Measurements from ENCODE around the gene DDX51. TPM values are rescaled to one million over a fixed set of nuclear protein-coding genes. Genes with fewer than 3 reads are reported as not detected.

The DDX51 gene
- total and polyA plus RNA-seq, 4 donors: 2.5 to 7.5 (median 5.5) TPM

DNA sequence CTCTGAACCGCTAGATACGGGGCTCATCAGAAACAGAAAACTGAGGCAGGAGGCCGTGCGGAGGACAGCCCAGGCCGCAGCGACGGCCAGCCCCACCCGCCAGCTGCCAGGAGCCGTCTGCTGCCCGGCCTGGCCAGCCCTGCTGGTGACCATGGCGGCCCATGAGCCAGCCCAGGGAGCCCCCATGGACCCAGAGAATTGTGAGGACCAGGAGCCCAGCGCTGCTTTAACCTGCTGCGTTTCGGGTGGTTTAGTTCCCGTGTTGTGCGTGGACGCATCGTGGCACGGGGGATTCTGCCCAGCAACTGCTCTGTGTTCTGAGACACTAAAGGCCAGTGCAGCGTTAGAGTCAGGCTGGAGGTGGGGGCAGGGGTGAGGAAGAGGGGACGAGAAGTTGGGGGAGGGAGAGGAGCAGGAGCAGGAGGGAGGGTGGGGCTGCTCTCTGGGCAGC is 44.4 kb upstream of the DDX51 start:
- 86% methylated on average over 21 of the region's 21 CpGs for WGBS
- Histone ChIP-seq H3K36me3 (ENCODE audit: control insufficient read depth in 4 of 4, insufficient read depth in 3 of 4, low read depth in 1 of 4, low read length in 3 of 4) (no peaks in the 10 kb centered on the region), H3K27me3 (ENCODE audit: control insufficient read depth in 4 of 4, insufficient read depth in 4 of 4, low read length in 3 of 4) (no peaks in the 10 kb centered on the region), H3K4me3 (ENCODE audit: low read depth in 1 of 3, low read length in 3 of 3) (no peak overlapping the region), H3K9ac (ENCODE audit: low read depth in 1 of 2, low read length in 2 of 2) (no peak overlapping the region), H3K27ac (ENCODE audit: low read depth in 1 of 2, low read length in 2 of 2) (no peak overlapping the region), H3K9me3 (ENCODE audit: control insufficient read depth in 4 of 4, low read length in 3 of 4) (peaks cover 0 to 2% (median under 1%) of the 10 kb centered on the region in 4 donors), H3K4me1 (ENCODE audit: control insufficient read depth in 4 of 4, insufficient read depth in 4 of 4, low read length in 3 of 4) (peaks cover 7 to 16% (median 7%) of the 10 kb centered on the region in 4 donors)
- DNase-seq (ENCODE audit: low spot score): no peak
- TF ChIP-seq, protein P1, sequence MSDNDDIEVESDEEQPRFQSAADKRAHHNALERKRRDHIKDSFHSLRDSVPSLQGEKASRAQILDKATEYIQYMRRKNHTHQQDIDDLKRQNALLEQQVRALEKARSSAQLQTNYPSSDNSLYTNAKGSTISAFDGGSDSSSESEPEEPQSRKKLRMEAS (IDR thresholded peaks at IDR 0.05): no peak
- TF ChIP-seq, protein P2, sequence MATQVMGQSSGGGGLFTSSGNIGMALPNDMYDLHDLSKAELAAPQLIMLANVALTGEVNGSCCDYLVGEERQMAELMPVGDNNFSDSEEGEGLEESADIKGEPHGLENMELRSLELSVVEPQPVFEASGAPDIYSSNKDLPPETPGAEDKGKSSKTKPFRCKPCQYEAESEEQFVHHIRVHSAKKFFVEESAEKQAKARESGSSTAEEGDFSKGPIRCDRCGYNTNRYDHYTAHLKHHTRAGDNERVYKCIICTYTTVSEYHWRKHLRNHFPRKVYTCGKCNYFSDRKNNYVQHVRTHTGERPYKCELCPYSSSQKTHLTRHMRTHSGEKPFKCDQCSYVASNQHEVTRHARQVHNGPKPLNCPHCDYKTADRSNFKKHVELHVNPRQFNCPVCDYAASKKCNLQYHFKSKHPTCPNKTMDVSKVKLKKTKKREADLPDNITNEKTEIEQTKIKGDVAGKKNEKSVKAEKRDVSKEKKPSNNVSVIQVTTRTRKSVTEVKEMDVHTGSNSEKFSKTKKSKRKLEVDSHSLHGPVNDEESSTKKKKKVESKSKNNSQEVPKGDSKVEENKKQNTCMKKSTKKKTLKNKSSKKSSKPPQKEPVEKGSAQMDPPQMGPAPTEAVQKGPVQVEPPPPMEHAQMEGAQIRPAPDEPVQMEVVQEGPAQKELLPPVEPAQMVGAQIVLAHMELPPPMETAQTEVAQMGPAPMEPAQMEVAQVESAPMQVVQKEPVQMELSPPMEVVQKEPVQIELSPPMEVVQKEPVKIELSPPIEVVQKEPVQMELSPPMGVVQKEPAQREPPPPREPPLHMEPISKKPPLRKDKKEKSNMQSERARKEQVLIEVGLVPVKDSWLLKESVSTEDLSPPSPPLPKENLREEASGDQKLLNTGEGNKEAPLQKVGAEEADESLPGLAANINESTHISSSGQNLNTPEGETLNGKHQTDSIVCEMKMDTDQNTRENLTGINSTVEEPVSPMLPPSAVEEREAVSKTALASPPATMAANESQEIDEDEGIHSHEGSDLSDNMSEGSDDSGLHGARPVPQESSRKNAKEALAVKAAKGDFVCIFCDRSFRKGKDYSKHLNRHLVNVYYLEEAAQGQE (IDR thresholded peaks at IDR 0.05): no peak
- TF ChIP-seq HNF4A (conservative IDR thresholded peaks at IDR 0.05): no peak
- TF ChIP-seq NR2F2 (IDR thresholded peaks at IDR 0.05): no peak
- no peak for TF ChIP-seq GABPA (IDR thresholded peaks at IDR 0.05 in 1 of 2, conservative IDR thresholded peaks at IDR 0.05 in 1 of 2)
- TF ChIP-seq FOXA1 (IDR thresholded peaks at IDR 0.05): no peak
- no peak for TF ChIP-seq TAF1 (conservative IDR thresholded peaks at IDR 0.05)
- TF ChIP-seq RAD21 (IDR thresholded peaks at IDR 0.05): no peak
- no peak for TF ChIP-seq SP1 (IDR thresholded peaks at IDR 0.05)
- TF ChIP-seq EGR1 (IDR thresholded peaks at IDR 0.05; ENCODE audit: low read depth in 2 of 2): no peak
- no peak for TF ChIP-seq RXRA (IDR thresholded peaks at IDR 0.05)
- no peak for TF ChIP-seq YY1 (IDR thresholded peaks at IDR 0.05)
- TF ChIP-seq, protein P3, sequence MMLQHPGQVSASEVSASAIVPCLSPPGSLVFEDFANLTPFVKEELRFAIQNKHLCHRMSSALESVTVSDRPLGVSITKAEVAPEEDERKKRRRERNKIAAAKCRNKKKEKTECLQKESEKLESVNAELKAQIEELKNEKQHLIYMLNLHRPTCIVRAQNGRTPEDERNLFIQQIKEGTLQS (IDR thresholded peaks at IDR 0.05): no peak
- TF ChIP-seq HNF4G (IDR thresholded peaks at IDR 0.05): no peak
- TF ChIP-seq JUND (IDR thresholded peaks at IDR 0.05): no peak

DNA sequence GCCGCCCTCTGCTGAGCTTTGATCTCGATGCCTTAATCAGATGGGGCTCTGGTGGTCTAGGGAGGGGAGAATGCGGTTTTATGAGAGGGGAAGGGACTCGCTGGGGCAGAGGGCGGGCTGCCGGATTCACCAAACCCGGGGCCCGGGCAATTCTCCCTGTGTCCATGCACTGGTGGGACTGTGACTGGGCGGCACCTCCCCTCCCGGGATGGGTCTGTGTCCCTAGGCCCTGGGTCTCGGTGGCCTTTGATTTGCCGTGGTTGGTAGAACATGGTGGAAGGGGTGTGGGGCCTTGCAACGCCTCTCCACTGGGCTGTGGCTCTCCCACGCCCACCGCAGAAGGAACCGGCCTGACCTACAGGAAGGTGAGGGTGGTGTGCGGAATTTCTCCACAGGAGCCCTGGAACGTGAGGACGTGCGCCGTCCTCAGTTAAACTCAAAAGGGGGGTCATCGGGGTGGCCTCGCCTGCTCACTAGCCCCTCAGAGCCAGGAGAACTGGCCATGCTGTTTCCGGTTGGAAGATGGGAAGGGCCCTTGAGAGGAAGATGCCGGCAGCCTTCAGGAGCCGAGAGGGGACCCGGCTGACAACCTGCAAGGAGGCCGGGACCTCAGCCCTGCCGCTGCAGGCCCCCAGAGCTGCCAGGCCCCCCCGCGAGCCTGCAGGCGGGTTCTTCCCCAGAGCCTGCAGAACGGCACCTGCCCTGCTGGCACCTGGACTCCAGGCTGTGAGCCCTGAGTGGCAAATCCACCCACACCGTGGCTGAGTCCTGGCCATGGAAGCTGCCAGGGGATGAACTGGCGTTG is 43.7 kb upstream of the DDX51 start:
- no peaks in the 10 kb centered on the region for H3K27me3 ChIP-seq (ENCODE audit: control insufficient read depth in 4 of 4, insufficient read depth in 4 of 4, low read length in 3 of 4)
- H3K4me3 ChIP-seq (ENCODE audit: low read depth in 1 of 3, low read length in 3 of 3): no peak overlapping the region
- DNase-seq (ENCODE audit: low spot score): no peak
- H3K9ac ChIP-seq (ENCODE audit: low read depth in 1 of 2, low read length in 2 of 2): no peak overlapping the region
- WGBS: 91% methylated on average over 35 of the region's 35 CpGs
- peaks cover 0 to 2% (median 0%) of the 10 kb centered on the region in 4 donors for H3K9me3 ChIP-seq (ENCODE audit: control insufficient read depth in 4 of 4, low read length in 3 of 4)
- peaks cover 7 to 16% (median 7%) of the 10 kb centered on the region in 4 donors for H3K4me1 ChIP-seq (ENCODE audit: control insufficient read depth in 4 of 4, insufficient read depth in 4 of 4, low read length in 3 of 4)
- H3K36me3 ChIP-seq (ENCODE audit: control insufficient read depth in 4 of 4, insufficient read depth in 3 of 4, low read depth in 1 of 4, low read length in 3 of 4): no peaks in the 10 kb centered on the region
- H3K27ac ChIP-seq (ENCODE audit: low read depth in 1 of 2, low read length in 2 of 2): no peak overlapping the region
- TF ChIP-seq EGR1 (IDR thresholded peaks at IDR 0.05; ENCODE audit: low read depth in 2 of 2): no peak
- TF ChIP-seq FOXA1 (IDR thresholded peaks at IDR 0.05): no peak
- TF ChIP-seq, protein P4, sequence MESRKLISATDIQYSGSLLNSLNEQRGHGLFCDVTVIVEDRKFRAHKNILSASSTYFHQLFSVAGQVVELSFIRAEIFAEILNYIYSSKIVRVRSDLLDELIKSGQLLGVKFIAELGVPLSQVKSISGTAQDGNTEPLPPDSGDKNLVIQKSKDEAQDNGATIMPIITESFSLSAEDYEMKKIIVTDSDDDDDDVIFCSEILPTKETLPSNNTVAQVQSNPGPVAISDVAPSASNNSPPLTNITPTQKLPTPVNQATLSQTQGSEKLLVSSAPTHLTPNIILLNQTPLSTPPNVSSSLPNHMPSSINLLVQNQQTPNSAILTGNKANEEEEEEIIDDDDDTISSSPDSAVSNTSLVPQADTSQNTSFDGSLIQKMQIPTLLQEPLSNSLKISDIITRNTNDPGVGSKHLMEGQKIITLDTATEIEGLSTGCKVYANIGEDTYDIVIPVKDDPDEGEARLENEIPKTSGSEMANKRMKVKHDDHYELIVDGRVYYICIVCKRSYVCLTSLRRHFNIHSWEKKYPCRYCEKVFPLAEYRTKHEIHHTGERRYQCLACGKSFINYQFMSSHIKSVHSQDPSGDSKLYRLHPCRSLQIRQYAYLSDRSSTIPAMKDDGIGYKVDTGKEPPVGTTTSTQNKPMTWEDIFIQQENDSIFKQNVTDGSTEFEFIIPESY (IDR thresholded peaks at IDR 0.05): no peak
- TF ChIP-seq JUND (IDR thresholded peaks at IDR 0.05): no peak
- no peak for TF ChIP-seq YY1 (IDR thresholded peaks at IDR 0.05)
- TF ChIP-seq SP1 (IDR thresholded peaks at IDR 0.05): no peak
- TF ChIP-seq GABPA (IDR thresholded peaks at IDR 0.05 in 1 of 2, conservative IDR thresholded peaks at IDR 0.05 in 1 of 2): no peak
- TF ChIP-seq TAF1 (conservative IDR thresholded peaks at IDR 0.05): no peak
- TF ChIP-seq RAD21 (IDR thresholded peaks at IDR 0.05): no peak
- no peak for TF ChIP-seq FOXA2 (IDR thresholded peaks at IDR 0.05)
- no peak for TF ChIP-seq RXRA (IDR thresholded peaks at IDR 0.05)
- TF ChIP-seq, protein P3 (IDR thresholded peaks at IDR 0.05): no peak
- no peak for TF ChIP-seq HNF4A (conservative IDR thresholded peaks at IDR 0.05)
- TF ChIP-seq HNF4G (IDR thresholded peaks at IDR 0.05): no peak
- TF ChIP-seq, protein P1 (IDR thresholded peaks at IDR 0.05): no peak
- TF ChIP-seq NR2F2 (IDR thresholded peaks at IDR 0.05): no peak

All from liver (tissue), 9 donors.